ENCODE data around the gene DCDC1.

The DCDC1 gene

GRCh38 chr11:30825723-30826122, 543.8 kb downstream of the DCDC1 start:
- no peak for DNase-seq

DNA sequence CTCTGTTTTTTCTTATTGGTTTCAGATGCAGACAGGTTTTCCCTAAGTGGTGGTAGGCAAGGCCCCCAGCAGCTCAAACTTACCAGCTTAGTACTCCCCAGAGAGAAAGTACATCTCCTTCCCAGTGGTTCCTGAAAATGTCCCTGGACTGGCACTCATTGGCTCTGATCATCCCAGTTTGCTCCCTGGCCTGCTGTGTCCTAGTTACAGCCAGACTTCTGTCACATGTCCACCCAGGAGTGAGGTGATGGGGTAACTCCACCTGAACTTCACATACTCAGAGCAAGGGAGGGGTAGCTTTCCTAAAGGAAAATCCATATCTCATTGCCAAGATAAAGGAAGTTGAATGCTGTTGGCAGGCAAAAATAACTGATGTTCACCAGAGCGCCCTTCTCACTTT, 546.4 kb downstream of the DCDC1 start:
- DNase-seq: no peak

DNA sequence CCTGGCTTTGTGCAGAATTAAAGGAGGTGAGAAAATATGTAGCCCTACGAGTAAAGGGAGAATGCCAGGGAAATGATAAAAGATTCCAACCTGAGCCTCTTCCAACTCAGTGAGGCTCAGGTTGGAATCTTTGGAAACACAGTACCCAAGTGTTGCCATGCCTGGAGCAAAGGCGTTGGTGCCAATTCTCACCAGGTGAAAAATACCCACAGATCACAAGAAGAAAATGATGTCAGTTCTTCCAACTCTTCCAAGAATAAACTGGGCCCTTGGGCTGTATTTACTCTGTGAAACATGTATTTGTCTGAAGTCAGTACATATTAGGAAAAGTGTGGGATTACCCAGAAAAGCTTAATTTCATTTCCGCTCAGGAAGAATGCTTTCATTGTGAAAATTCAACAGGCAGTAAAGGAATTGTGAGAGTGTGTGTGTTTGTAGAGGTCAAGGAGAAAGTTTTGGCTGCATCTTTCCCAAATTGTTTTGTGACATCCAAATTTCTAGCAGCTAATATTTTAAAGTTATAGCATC, 548.0 kb downstream of the DCDC1 start:
- no peak for DNase-seq

DNA sequence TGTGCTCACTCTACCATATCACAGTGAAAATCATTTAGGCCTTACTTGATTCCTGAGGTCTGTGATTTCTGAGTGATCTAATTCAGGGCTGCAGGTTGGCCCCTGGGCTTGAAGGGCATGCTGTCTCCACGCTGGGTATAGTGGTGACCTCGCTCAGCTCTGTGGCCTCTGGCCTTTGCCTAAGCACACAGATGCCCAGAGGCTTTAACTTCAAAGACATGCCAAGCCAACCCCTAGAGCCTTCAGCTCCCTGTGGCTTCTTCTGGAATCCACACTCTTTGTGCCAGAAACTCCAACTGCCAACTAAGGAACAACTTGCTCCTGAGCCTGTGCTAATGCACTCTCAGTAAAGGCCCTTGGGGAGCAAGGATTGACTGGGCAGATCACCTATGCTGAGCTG, 550.8 kb downstream of the DCDC1 start:
- DNase-seq: no peak

DNA sequence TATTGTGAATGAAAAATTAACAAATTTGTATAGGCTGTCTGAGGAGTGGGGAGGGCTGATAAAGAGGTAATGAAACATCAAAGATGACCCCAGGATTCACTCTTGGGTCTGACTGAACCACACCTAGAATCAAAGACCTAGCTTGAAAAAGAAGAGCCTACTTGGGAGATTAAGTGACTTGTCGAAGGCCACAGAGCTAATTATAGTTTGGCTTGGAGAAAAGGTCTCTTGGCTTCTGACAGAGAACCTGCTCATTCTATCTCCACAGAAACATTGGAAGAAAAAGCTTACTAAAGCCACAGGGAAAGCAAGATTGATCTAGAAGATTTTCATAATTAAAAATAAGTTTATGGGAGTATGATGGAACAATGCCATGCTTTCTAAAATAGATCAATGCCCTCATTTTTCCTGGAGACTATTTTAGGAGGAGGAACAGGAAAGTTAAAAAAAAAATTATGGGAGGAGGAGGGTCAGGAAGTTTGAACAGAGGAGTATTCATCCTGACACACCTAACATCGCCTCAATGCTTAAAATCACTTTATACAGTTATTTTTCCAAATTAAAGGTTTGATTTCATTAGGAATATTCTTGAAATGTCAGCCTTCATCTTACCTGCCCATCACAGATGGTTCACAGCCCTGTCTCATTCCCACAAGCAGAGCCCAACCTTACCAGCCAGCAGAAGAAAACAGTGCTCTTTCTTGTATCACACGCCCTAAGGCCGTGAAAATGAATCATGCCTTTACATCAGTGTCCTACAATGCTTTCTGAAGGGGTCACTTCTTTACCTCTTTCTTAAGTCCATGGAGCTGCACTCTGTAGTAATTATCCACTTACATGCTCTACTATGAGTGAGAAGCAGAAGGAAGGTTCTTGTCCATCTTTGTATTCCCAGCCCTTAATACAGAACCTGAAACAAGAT, 552.3 kb downstream of the DCDC1 start:
- no peak for DNase-seq

- no peak for DNase-seq
Measured at GRCh38 chr11:30815619-30816018, 553.9 kb downstream of the DCDC1 start.

GRCh38 chr11:30814737-30815136, 554.8 kb downstream of the DCDC1 start:
- DNase-seq: no peak

All from NCI-H345 (cell line).